H9 (cell line): Measurements from ENCODE around the gene YRDC. TPM values are rescaled to one million over a fixed set of nuclear protein-coding genes. Genes with fewer than 3 reads are reported as not detected.

ENCODE experiments used
- DNase-seq: peaks from one replicate; pipeline ENCODE4 v3.0.0-alpha.2; 2017
- H2AFZ ChIP-seq: one replicate; pipeline ENCODE4 v1.6.1; 2013; ENCODE audit warnings: mild to moderate bottlenecking, low read length, control low read depth, moderate library complexity
- H2AK5ac ChIP-seq: 2 replicates; pipeline ENCODE4 v1.6.1; 2013; ENCODE audit warnings: low read length, control low read depth, mixed read lengths; ENCODE audit not compliant: insufficient read length
- H2BK120ac ChIP-seq: one replicate; pipeline ENCODE4 v1.6.1; 2013; ENCODE audit warnings: low read depth, mild to moderate bottlenecking, low read length, control low read depth, inconsistent platforms; ENCODE audit not compliant: poor library complexity, severe bottlenecking
- H2BK12ac ChIP-seq: 2 replicates; pipeline ENCODE4 v1.6.1; 2013; ENCODE audit warnings: low read length, control low read depth, mixed read lengths, low read depth; ENCODE audit not compliant: insufficient read length
- H2BK15ac ChIP-seq: 2 replicates; pipeline ENCODE4 v1.6.1; 2013; ENCODE audit warnings: low read depth, low read length, control low read depth
- H2BK20ac ChIP-seq: one replicate; pipeline ENCODE4 v1.6.1; 2013; ENCODE audit warnings: low read depth, mild to moderate bottlenecking, low read length, control low read depth, inconsistent platforms; ENCODE audit not compliant: poor library complexity, severe bottlenecking
- H2BK5ac ChIP-seq: 2 replicates; pipeline ENCODE4 v1.6.1; 2013; ENCODE audit warnings: low read length, control low read depth, mixed read lengths; ENCODE audit not compliant: insufficient read length
- H3K14ac ChIP-seq: 2 replicates; pipeline ENCODE4 v1.6.1; 2013; ENCODE audit warnings: low read length, control low read depth; ENCODE audit not compliant: insufficient read depth
- H3K18ac ChIP-seq: 2 replicates; pipeline ENCODE4 v1.6.1; 2013; ENCODE audit warnings: low read depth, mild to moderate bottlenecking, mixed read lengths, low read length, control low read depth; ENCODE audit not compliant: insufficient read length
- H3K23ac ChIP-seq: 2 replicates; pipeline ENCODE4 v1.6.1; 2013; ENCODE audit warnings: low read length, control low read depth, mixed read lengths, low read depth; ENCODE audit not compliant: insufficient read length
- H3K23me2 ChIP-seq: 2 replicates; pipeline ENCODE4 v1.6.1; 2013; ENCODE audit warnings: low read depth, mild to moderate bottlenecking, mixed read lengths, low read length, control low read depth; ENCODE audit not compliant: insufficient read length, poor library complexity, severe bottlenecking
- H3K27ac ChIP-seq: 2 replicates; pipeline ENCODE4 v1.5.1; 2013; ENCODE audit warnings: low read length, control low read depth, mixed read lengths, low read depth; ENCODE audit not compliant: insufficient read length
- H3K27me3 ChIP-seq: 2 replicates; pipeline ENCODE4 v1.6.1; 2013; ENCODE audit warnings: low read length, control low read depth, inconsistent platforms; ENCODE audit not compliant: insufficient read depth
- H3K4ac ChIP-seq: 2 replicates; pipeline ENCODE4 v1.6.1; 2013; ENCODE audit warnings: low read depth, mild to moderate bottlenecking, control low read depth, inconsistent platforms, low read length, moderate library complexity
- H3K4me1 ChIP-seq: 2 replicates; pipeline ENCODE4 v1.6.1; 2013; ENCODE audit warnings: low read length, control low read depth, inconsistent platforms; ENCODE audit not compliant: insufficient read depth
- H3K4me2 ChIP-seq: 2 replicates; pipeline ENCODE4 v1.6.1; 2013; ENCODE audit warnings: low read length, control low read depth, mixed read lengths; ENCODE audit not compliant: insufficient read length, insufficient read depth
- H3K56ac ChIP-seq: 2 replicates; pipeline ENCODE4 v1.6.1; 2013; ENCODE audit warnings: low read depth, mild to moderate bottlenecking, mixed read lengths, low read length, control low read depth; ENCODE audit not compliant: insufficient read length
- H3K79me1 ChIP-seq: 2 replicates; pipeline ENCODE4 v1.6.1; 2013; ENCODE audit warnings: low read depth, mild to moderate bottlenecking, moderate library complexity, low read length, control low read depth, inconsistent platforms; ENCODE audit not compliant: insufficient read depth, poor library complexity, severe bottlenecking
- H3K79me2 ChIP-seq: 2 replicates; pipeline ENCODE4 v1.6.1; 2013; ENCODE audit warnings: low read length, control low read depth, inconsistent platforms; ENCODE audit not compliant: insufficient read depth
- H3K9ac ChIP-seq: 2 replicates; pipeline ENCODE4 v1.6.1; 2013; ENCODE audit warnings: low read length, control low read depth, mixed read lengths; ENCODE audit not compliant: insufficient read length; ENCODE audit errors: extremely low read depth
- H3K9me3 ChIP-seq: one replicate; pipeline ENCODE4 v1.6.1; 2013; ENCODE audit warnings: low read depth, low read length, inconsistent platforms; ENCODE audit not compliant: control insufficient read depth
- H3T11ph ChIP-seq: one replicate; pipeline ENCODE4 v1.6.1; 2013; ENCODE audit warnings: mild to moderate bottlenecking, low read length, control low read depth, inconsistent platforms
- H4K20me1 ChIP-seq: one replicate; pipeline ENCODE4 v1.6.1; 2013; ENCODE audit not compliant: control insufficient read depth, insufficient read length, insufficient read depth
- H4K5ac ChIP-seq: 2 replicates; pipeline ENCODE4 v1.6.1; 2013; ENCODE audit warnings: low read depth, mild to moderate bottlenecking, mixed read lengths, low read length, control low read depth; ENCODE audit not compliant: insufficient read length
- H4K8ac ChIP-seq: replicated peaks from 2 replicates; pipeline ENCODE4 v1.6.1; 2013; ENCODE audit warnings: low read length, control low read depth, mixed read lengths, low read depth; ENCODE audit not compliant: insufficient read length
- H4K91ac ChIP-seq: 2 replicates; pipeline ENCODE4 v1.6.1; 2013; ENCODE audit warnings: low read depth, mild to moderate bottlenecking, moderate library complexity, mixed read lengths, low read length, control low read depth; ENCODE audit not compliant: insufficient read length
- H3K27ac Mint-ChIP-seq, 3 experiments: 2 replicates in 2 of 3; 3 replicates in 1 of 3; pipeline ENCODE4 v1.8.0; 2020 to 2021; ENCODE audit warnings: mixed read lengths in 3 of 3, mild to moderate bottlenecking in 1 of 3, moderate library complexity in 1 of 3
- H3K27me3 Mint-ChIP-seq: 2 replicates; pipeline ENCODE4 v1.8.0; 2021; ENCODE audit warnings: low read depth, mild to moderate bottlenecking, moderate library complexity, mixed read lengths
- H3K36me3 Mint-ChIP-seq, 3 experiments: 2 replicates in 2 of 3; 3 replicates in 1 of 3; pipeline ENCODE4 v1.8.0; 2020 to 2021; ENCODE audit warnings: low read depth in 3 of 3, mixed read lengths in 3 of 3; ENCODE audit not compliant: insufficient read depth in 1 of 3
- H3K4me1 Mint-ChIP-seq, 2 experiments: 2 replicates each; pipeline ENCODE4 v1.8.0; 2020; ENCODE audit warnings: mixed read lengths in 2 of 2
- H3K4me3 Mint-ChIP-seq, 2 experiments: 2 replicates in 1 of 2; 3 replicates in 1 of 2; pipeline ENCODE4 v1.8.0; 2020 to 2021; ENCODE audit warnings: mild to moderate bottlenecking in 2 of 2, mixed read lengths in 2 of 2, moderate library complexity in 1 of 2
- H3K9me3 Mint-ChIP-seq, 2 experiments: 2 replicates in 1 of 2; 3 replicates in 1 of 2; pipeline ENCODE4 v1.8.0; 2020; ENCODE audit warnings: mild to moderate bottlenecking in 2 of 2, mixed read lengths in 2 of 2, moderate library complexity in 1 of 2
- WGBS: extraction: QIAGEN DNeasy Blood & Tissue Kit; methylation state at CpG from one replicate; pipeline ENCODE4 v1.1.7; 2013; ENCODE audit warnings: missing lambda C conversion rate, low lambda C conversion rate, mixed read lengths; ENCODE audit not compliant: insufficient read length; ENCODE audit errors: extremely low coverage; 5-methylcytosine and 5-hydroxymethylcytosine counted together
- total RNA-seq: library from RNA; stranded (reverse); gene quantifications from 2 replicates; pipeline ENCODE4 v1.2.1, GENCODE V29; 2021
- TF ChIP-seq, protein P1 (sequence below): fragments of 200-600 bp; sonication (generic); conservative IDR thresholded peaks from 3 replicates; pipeline ENCODE4 v1.8.0; 2021; ENCODE audit warnings: antibody characterized with exemption, mild to moderate bottlenecking

YRDC gene
- total RNA-seq, 1 experiment from 2014 or later: 28.0 TPM

DNA sequence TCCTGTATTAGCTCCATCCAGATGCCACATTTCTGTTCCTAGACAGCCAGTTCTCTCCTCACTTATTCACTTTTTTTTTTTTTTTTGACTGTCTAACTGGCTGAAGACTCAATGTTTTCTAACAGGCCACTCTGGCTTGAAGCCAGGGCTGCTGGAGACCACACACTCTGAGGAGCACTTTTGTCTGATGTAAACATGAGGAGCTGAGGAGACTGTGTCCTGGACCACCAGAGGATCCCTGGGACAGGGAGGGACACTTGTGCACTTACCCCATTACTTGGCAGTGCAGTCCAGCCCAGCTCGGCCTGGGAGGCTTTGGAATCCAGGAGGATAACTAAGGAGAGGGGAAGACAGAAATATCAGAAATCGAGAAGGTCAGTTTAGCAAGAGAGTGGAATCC lies 45.5 kb downstream of the YRDC start:
- no peak overlapping the region for H2BK20ac ChIP-seq
- peaks cover 19% of the 10 kb centered on the region for H3K23me2 ChIP-seq
- no peaks in the 10 kb centered on the region; a peak in 1 of 5 replicates for H3K9me3 Mint-ChIP-seq
- no peak overlapping the region for H3T11ph ChIP-seq
- H3K27me3 ChIP-seq: peaks cover 31% of the 10 kb centered on the region
- H3K56ac ChIP-seq: no peak overlapping the region
- no peak overlapping the region for H3K14ac ChIP-seq
- no peaks in the 10 kb centered on the region for H3K9me3 ChIP-seq
- H3K4me2 ChIP-seq: no peak overlapping the region
- no peaks in the 10 kb centered on the region for H4K20me1 ChIP-seq
- no peaks in the 10 kb centered on the region for H3K79me1 ChIP-seq
- TF ChIP-seq, protein P1, sequence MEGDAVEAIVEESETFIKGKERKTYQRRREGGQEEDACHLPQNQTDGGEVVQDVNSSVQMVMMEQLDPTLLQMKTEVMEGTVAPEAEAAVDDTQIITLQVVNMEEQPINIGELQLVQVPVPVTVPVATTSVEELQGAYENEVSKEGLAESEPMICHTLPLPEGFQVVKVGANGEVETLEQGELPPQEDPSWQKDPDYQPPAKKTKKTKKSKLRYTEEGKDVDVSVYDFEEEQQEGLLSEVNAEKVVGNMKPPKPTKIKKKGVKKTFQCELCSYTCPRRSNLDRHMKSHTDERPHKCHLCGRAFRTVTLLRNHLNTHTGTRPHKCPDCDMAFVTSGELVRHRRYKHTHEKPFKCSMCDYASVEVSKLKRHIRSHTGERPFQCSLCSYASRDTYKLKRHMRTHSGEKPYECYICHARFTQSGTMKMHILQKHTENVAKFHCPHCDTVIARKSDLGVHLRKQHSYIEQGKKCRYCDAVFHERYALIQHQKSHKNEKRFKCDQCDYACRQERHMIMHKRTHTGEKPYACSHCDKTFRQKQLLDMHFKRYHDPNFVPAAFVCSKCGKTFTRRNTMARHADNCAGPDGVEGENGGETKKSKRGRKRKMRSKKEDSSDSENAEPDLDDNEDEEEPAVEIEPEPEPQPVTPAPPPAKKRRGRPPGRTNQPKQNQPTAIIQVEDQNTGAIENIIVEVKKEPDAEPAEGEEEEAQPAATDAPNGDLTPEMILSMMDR: no peak
- no peak overlapping the region for H2BK15ac ChIP-seq
- H2BK5ac ChIP-seq: no peak overlapping the region
- H3K27ac Mint-ChIP-seq: no peak overlapping the region
- no peak overlapping the region for H2BK120ac ChIP-seq
- H3K36me3 Mint-ChIP-seq: no peaks in the 10 kb centered on the region
- H2BK12ac ChIP-seq: no peak overlapping the region
- H2AK5ac ChIP-seq: no peak overlapping the region
- WGBS: no CpG with 5 or more reads among the region's 2 CpGs
- peaks cover 26 to 30% of the 10 kb centered on the region in 2 experiments for H3K4me1 Mint-ChIP-seq
- no peak overlapping the region for H4K91ac ChIP-seq
- H3K18ac ChIP-seq: no peak overlapping the region
- peaks cover 4% of the 10 kb centered on the region; the same call in 1 of the 2 replicates for H3K4me1 ChIP-seq
- H3K4ac ChIP-seq: no peak overlapping the region
- H3K27me3 Mint-ChIP-seq: no peaks in the 10 kb centered on the region
- no peak overlapping the region for H3K27ac ChIP-seq
- no peak overlapping the region for H3K9ac ChIP-seq
- H2AFZ ChIP-seq: no peak overlapping the region
- H3K4me3 Mint-ChIP-seq: no peak overlapping the region
- H3K23ac ChIP-seq: no peak overlapping the region
- H4K8ac ChIP-seq: no peak overlapping the region
- no peak overlapping the region for H4K5ac ChIP-seq
- no peaks in the 10 kb centered on the region for H3K79me2 ChIP-seq
- no peak for DNase-seq
